DMS153 (cell line): ENCODE measurements around the gene CLEC5A.
A peak's percentile ranks its signal among the peaks of the same experiment; 100 is the strongest.
"Not testable (repeated sequence)": the region's sequence is repeated elsewhere in the genome, so short reads cannot be mapped to it uniquely, and the experiment has no call there.

Source experiments
- DNase-seq: peaks from one replicate; lab custom pipeline; 2025; lab: John Stamatoyannopoulos, UW

Gene CLEC5A

GRCh38 chr7:141946796-141947195 lies at the start of gene CLEC5A:
CLEC5A (minus strand) TSS chr7:141946974; CDS start chr7:141946292, 682 bp downstream.
- no peak for DNase-seq

- DNase-seq: no peak
Measured at GRCh38 chr7:141993354-141993753, 46.6 kb upstream of the CLEC5A start.

GRCh38 chr7:141992688-141993087 lies 45.9 kb upstream of the CLEC5A start:
- DNase-seq: no peak

- DNase-seq: no peak
Measured at GRCh38 chr7:141992156-141992555, 45.4 kb upstream of the CLEC5A start.

GRCh38 chr7:141991140-141991539 lies 44.4 kb upstream of the CLEC5A start:
- DNase-seq: no peak

GRCh38 chr7:141990011-141990725 lies 43.4 kb upstream of the CLEC5A start:
- no peak for DNase-seq

GRCh38 chr7:141987803-141988202 lies 41.0 kb upstream of the CLEC5A start:
- DNase-seq: not testable (repeated sequence)

GRCh38 chr7:141986923-141987322 lies 40.1 kb upstream of the CLEC5A start:
- DNase-seq: no peak

GRCh38 chr7:141985926-141986325 lies 39.2 kb upstream of the CLEC5A start:
- DNase-seq: not testable (repeated sequence)

GRCh38 chr7:141979568-141979967 lies 32.8 kb upstream of the CLEC5A start:
- no peak for DNase-seq

- DNase-seq: no peak
Measured at GRCh38 chr7:141978351-141978750, 31.6 kb upstream of the CLEC5A start.

GRCh38 chr7:141976524-141977245 lies 29.9 kb upstream of the CLEC5A start:
- no peak for DNase-seq

GRCh38 chr7:141975806-141976523 lies 29.2 kb upstream of the CLEC5A start:
- peak; percentile 23 for DNase-seq

- peak; percentile 9 for DNase-seq
Measured at GRCh38 chr7:141974831-141975230, 28.1 kb upstream of the CLEC5A start.

GRCh38 chr7:141973673-141974072 lies 26.9 kb upstream of the CLEC5A start, which contains the start of gene TAS2R38:
TAS2R38 (minus strand) TSS chr7:141973773; CDS start chr7:141973689, 84 bp downstream.
- no peak for DNase-seq

GRCh38 chr7:141960687-141961422 lies 14.1 kb upstream of the CLEC5A start:
- no peak for DNase-seq

- no peak for DNase-seq
Measured at GRCh38 chr7:141956084-141956483, 9.3 kb upstream of the CLEC5A start.

GRCh38 chr7:141954334-141954733 lies 7.6 kb upstream of the CLEC5A start:
- no peak for DNase-seq

GRCh38 chr7:141952461-141952860 lies 5.7 kb upstream of the CLEC5A start:
- no peak for DNase-seq

GRCh38 chr7:141950806-141951205 lies 4.0 kb upstream of the CLEC5A start:
- DNase-seq: no peak

GRCh38 chr7:141949911-141950310 lies 3.1 kb upstream of the CLEC5A start:
- DNase-seq: no peak

GRCh38 chr7:141949451-141949850 lies 2.7 kb upstream of the CLEC5A start:
- no peak for DNase-seq
